Suprapubic skin (tissue), 4 donors: Measurements from ENCODE around the gene CLMP. TPM values are rescaled to one million over a fixed set of nuclear protein-coding genes. Genes with fewer than 3 reads are reported as not detected.

ENCODE experiments used
- DNase-seq, 2 donors: peaks; one replicate each; pipeline ENCODE4 v3.0.0-alpha.2; 2019; ENCODE audit warnings: low spot score in 2 of 2
- H3K27ac ChIP-seq: fragments of 200-600 bp; sonication (generic); one replicate; pipeline ENCODE4 v1.5.1; 2019
- H3K27me3 ChIP-seq: fragments of 200-600 bp; sonication (generic); one replicate; pipeline ENCODE4 v1.5.1; 2019
- H3K36me3 ChIP-seq: fragments of 200-600 bp; sonication (generic); one replicate; pipeline ENCODE4 v1.5.1; 2019
- H3K4me1 ChIP-seq: fragments of 200-600 bp; sonication (generic); one replicate; pipeline ENCODE4 v1.5.1; 2019
- H3K4me3 ChIP-seq: fragments of 200-600 bp; sonication (generic); one replicate; pipeline ENCODE4 v1.5.1; 2019; ENCODE audit warnings: mild to moderate bottlenecking
- H3K9me3 ChIP-seq: fragments of 200-600 bp; sonication (generic); one replicate; pipeline ENCODE4 v1.5.1; 2019
- EP300 ChIP-seq: sonication (generic); formaldehyde crosslinking; IDR thresholded peaks from one replicate; pipeline ENCODE4 v1.6.1; 2017; ENCODE audit warnings: antibody characterized with exemption
- POLR2A ChIP-seq, 2 donors: fragments of 450-650 bp; IDR thresholded peaks; one replicate each; pipeline ENCODE4 v1.6.1; 2017; ENCODE audit warnings: antibody characterized with exemption in 2 of 2, mild to moderate bottlenecking in 2 of 2, moderate library complexity in 2 of 2
- POLR2AphosphoS5 ChIP-seq, 3 donors: sonication (generic); formaldehyde crosslinking; IDR thresholded peaks; one replicate each; pipeline ENCODE4 v1.6.1; 2017; ENCODE audit warnings: antibody characterized with exemption in 3 of 3
- WGBS: methylation state at CpG from one replicate; pipeline ENCODE4 v1.1.5; 2018; 5-methylcytosine and 5-hydroxymethylcytosine counted together
- total RNA-seq, 4 donors: library from RNA; depleted of rRNA; stranded (reverse); fragments of >200 nt; gene quantifications; one replicate each; pipeline ENCODE4 v1.1.0, GENCODE V29; 2016
- TF ChIP-seq, protein P1 (sequence below), 2 donors: fragments of 200-600 bp in 1 of 2; fragments of 450-650 bp in 1 of 2; sonication (generic) in 1 of 2; IDR thresholded peaks; one replicate each; pipeline ENCODE4 v1.5.1; 2016 to 2019; ENCODE audit warnings: antibody characterized with exemption in 2 of 2, mild to moderate bottlenecking in 1 of 2, moderate library complexity in 1 of 2

The CLMP gene
- total RNA-seq, 4 donors from 2014 or later, result 17.5 to 26.9 (median 19.9) TPM

GRCh38 chr11:123233280-123233974 lies 38.4 kb upstream of the CLMP start:
- no peak for DNase-seq
- Histone ChIP-seq H3K4me1 (no peaks in the 10 kb centered on the region), H3K9me3 (no peaks in the 10 kb centered on the region), H3K4me3 (no peak overlapping the region), H3K27me3 (no peaks in the 10 kb centered on the region), H3K36me3 (no peaks in the 10 kb centered on the region), H3K27ac (no peak overlapping the region)
- 86% methylated on average over 6 of the region's 6 CpGs for WGBS
- TF ChIP-seq EP300, result no peak
- no peak for TF ChIP-seq POLR2AphosphoS5 (IDR thresholded peaks at IDR 0.05)
- TF ChIP-seq, protein P1, sequence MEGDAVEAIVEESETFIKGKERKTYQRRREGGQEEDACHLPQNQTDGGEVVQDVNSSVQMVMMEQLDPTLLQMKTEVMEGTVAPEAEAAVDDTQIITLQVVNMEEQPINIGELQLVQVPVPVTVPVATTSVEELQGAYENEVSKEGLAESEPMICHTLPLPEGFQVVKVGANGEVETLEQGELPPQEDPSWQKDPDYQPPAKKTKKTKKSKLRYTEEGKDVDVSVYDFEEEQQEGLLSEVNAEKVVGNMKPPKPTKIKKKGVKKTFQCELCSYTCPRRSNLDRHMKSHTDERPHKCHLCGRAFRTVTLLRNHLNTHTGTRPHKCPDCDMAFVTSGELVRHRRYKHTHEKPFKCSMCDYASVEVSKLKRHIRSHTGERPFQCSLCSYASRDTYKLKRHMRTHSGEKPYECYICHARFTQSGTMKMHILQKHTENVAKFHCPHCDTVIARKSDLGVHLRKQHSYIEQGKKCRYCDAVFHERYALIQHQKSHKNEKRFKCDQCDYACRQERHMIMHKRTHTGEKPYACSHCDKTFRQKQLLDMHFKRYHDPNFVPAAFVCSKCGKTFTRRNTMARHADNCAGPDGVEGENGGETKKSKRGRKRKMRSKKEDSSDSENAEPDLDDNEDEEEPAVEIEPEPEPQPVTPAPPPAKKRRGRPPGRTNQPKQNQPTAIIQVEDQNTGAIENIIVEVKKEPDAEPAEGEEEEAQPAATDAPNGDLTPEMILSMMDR (IDR thresholded peaks at IDR 0.05), result no peak
- no peak for TF ChIP-seq POLR2A (IDR thresholded peaks at IDR 0.05)

GRCh38 chr11:123231777-123232176 lies 36.7 kb upstream of the CLMP start:
- Histone ChIP-seq H3K4me3 (no peak overlapping the region), H3K36me3 (no peaks in the 10 kb centered on the region), H3K27me3 (no peaks in the 10 kb centered on the region), H3K9me3 (no peaks in the 10 kb centered on the region), H3K27ac (no peak overlapping the region), H3K4me1 (no peaks in the 10 kb centered on the region)
- no peak for DNase-seq
- TF ChIP-seq POLR2AphosphoS5 (IDR thresholded peaks at IDR 0.05) (no peak), EP300 (no peak), POLR2A (IDR thresholded peaks at IDR 0.05) (no peak)
- TF ChIP-seq, protein P1 (IDR thresholded peaks at IDR 0.05), result no peak
- WGBS, result 66% methylated on average over 3 of the region's 3 CpGs

DNA sequence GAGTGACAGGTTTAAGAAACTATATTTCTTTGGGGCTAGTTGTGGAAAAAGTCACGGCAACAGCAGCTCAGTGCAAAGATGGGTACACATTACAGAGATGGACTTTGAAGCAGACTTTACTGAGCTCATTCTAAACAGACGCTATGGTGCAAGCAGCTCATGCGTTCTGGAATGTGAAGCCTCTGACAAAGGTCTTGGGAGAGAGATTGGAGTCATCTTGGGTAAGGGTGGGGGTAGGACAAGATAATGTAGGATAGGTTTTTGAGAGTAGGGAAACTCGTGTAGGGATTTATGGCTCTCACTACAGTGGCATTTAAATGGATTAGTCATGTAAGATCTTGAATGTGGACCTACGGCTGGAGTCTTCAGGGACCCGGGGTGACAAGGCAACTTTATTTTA lies 36.2 kb upstream of the CLMP start:
- no peaks in the 10 kb centered on the region for H3K36me3 ChIP-seq
- H3K4me1 ChIP-seq, result no peaks in the 10 kb centered on the region
- TF ChIP-seq EP300 (no peak), POLR2AphosphoS5 (IDR thresholded peaks at IDR 0.05) (no peak), POLR2A (IDR thresholded peaks at IDR 0.05) (no peak)
- TF ChIP-seq, protein P1 (IDR thresholded peaks at IDR 0.05), result no peak
- 41% methylated on average over 6 of the region's 6 CpGs for WGBS
- H3K9me3 ChIP-seq, result no peaks in the 10 kb centered on the region
- H3K27me3 ChIP-seq, result no peaks in the 10 kb centered on the region
- no peak overlapping the region for H3K27ac ChIP-seq
- DNase-seq, result no peak
- H3K4me3 ChIP-seq, result no peak overlapping the region

DNA sequence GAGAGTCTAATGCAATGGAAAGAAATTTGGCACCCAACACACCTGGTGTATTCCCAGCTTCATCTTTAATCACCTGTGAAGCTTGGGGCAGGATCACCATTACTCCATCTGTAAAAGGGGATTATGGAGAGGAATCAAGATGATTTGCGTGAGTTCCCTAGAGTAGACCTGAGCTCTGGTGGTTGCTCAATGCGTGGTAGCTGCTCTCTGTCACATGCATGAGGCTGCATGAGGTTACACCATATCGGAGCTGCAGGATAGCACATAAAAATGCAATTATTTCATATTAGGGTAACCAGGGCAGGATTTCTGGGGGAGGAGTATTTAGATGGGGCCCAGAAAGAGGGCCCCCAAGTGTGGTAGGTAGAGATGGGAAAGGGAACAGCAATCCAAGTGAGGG lies 35.3 kb upstream of the CLMP start:
- no peak for TF ChIP-seq POLR2A (IDR thresholded peaks at IDR 0.05)
- TF ChIP-seq POLR2AphosphoS5 (IDR thresholded peaks at IDR 0.05), result no peak
- TF ChIP-seq, protein P1 (IDR thresholded peaks at IDR 0.05), result no peak
- TF ChIP-seq EP300, result no peak

GRCh38 chr11:123228496-123229163 lies 33.6 kb upstream of the CLMP start:
- Histone ChIP-seq H3K27ac (no peak overlapping the region), H3K9me3 (no peaks in the 10 kb centered on the region), H3K4me1 (no peaks in the 10 kb centered on the region), H3K27me3 (no peaks in the 10 kb centered on the region), H3K4me3 (no peak overlapping the region), H3K36me3 (no peaks in the 10 kb centered on the region)
- WGBS, result 68% methylated on average over 8 of the region's 8 CpGs
- no peak for DNase-seq
- TF ChIP-seq, protein P1 (IDR thresholded peaks at IDR 0.05), result no peak
- no peak for TF ChIP-seq POLR2A (IDR thresholded peaks at IDR 0.05)
- TF ChIP-seq POLR2AphosphoS5 (IDR thresholded peaks at IDR 0.05), result no peak
- TF ChIP-seq EP300, result no peak

More for the DNA sequence above, 35.3 kb upstream of the CLMP start:
- DNase-seq, result no peak
- Histone ChIP-seq H3K27me3 (no peaks in the 10 kb centered on the region), H3K27ac (no peak overlapping the region), H3K9me3 (no peaks in the 10 kb centered on the region), H3K4me3 (no peak overlapping the region), H3K4me1 (no peaks in the 10 kb centered on the region), H3K36me3 (no peaks in the 10 kb centered on the region)
- 90% methylated on average over 3 of the region's 3 CpGs for WGBS
